GM12892 (cell line): Measurements from ENCODE around the gene C1orf159.

Experiments
- POLR2A ChIP-seq: IDR thresholded peaks from 2 replicates; pipeline ENCODE4 v1.6.1; 2011; ENCODE audit warnings: low read depth, low read length, control low read depth
- POLR2AphosphoS5 ChIP-seq: IDR thresholded peaks from 2 replicates; pipeline ENCODE4 v1.6.1; 2011; ENCODE audit warnings: low read depth, low read length, control low read depth
- TAF1 ChIP-seq: IDR thresholded peaks from 2 replicates; pipeline ENCODE4 v1.6.1; 2011; ENCODE audit warnings: low read depth, mild to moderate bottlenecking, control low read depth, low read length, borderline replicate concordance

GRCh38 chr1:1136547-1137230 lies 20.8 kb upstream of the C1orf159 start:
- TF ChIP-seq POLR2A (no peak), TAF1 (no peak), POLR2AphosphoS5 (no peak)
